ENCODE data around the gene GPR55.

Gene GPR55

GRCh38 chr2:230885463-230886130, 39.4 kb downstream of the GPR55 start:
- in situ Hi-C loops (cut with MboI; ENCODE audit: low sequenced_read_pairs), result no loop called here

DNA sequence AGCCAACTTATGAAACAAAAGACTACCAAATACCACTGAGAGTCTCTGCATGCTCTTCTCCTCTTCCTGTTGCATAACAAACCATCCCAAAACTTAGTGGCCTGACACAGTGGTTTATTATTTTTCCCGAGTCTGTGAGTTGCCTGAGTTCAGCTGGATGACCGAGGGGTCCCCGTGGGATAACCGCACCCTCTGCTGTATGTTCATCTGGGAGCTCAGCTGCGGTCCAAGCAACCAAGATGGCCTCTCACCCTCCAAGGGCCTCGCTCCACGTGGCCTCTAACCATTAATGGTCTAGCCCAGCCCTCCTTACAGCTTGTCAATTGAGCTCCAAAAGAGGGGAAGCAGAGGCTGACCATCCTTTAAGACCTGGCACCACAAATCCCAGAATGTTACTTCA, 43.2 kb downstream of the GPR55 start:
- in situ Hi-C loops (cut with MboI; ENCODE audit: low sequenced_read_pairs), result no loop called here

DNA sequence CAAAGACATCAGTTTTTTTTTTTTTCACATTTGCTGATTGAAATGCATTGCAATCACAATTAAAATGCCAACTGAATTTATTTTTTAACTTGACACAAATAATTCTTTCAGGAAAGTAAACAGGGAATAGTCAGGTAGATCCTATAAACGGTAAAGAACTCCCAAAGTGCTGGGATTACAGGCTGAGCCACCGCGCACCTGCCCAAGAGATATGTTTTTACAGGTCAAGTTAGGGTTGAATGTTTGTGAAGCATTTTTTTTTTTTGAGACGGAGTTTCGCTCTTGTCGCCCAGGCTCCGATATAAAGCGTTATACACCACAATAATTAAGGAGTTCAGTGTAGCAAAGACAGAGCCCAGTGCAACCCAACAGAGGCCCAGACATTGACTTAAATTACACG, 45.2 kb downstream of the GPR55 start:
- in situ Hi-C loops (cut with MboI; ENCODE audit: low sequenced_read_pairs), result no loop called here

DNA sequence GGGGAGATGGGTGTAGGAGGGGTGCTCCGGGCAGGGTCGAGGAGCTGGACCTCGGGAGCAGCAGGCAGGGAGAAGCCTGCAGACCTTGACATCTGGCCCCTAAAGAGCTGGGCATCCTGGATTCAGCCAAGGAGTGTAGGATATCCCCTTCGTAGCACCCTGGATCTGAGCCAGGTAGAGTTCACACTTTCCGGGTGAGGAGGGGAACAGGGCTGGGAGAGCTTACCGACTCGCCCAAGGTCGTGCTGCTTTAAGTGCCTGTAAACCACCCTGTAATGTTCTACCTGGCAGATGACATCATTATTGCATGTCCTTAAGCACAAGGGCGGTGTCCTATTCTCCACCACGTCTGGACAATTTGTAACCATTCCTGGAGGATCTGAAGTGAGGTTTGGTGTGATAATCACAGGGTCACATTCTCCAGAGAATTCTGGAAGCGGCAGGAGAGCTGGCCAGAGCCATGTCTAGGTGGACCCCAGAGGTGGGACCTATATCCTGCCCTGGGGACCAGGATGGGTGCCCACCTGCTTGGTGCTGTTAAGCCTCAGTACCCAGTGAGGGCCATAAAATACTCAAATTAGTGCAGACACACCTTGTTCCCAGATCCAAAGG, 45.7 kb downstream of the GPR55 start:
- in situ Hi-C loops (cut with MboI; ENCODE audit: low sequenced_read_pairs), result no loop called here

- in situ Hi-C loops (cut with MboI; ENCODE audit: low sequenced_read_pairs), result no loop called here
Measured at GRCh38 chr2:230878599-230879188, 46.3 kb downstream of the GPR55 start.

- in situ Hi-C loops (cut with MboI; ENCODE audit: low sequenced_read_pairs), result no loop called here
Measured at GRCh38 chr2:230877759-230878598, 47.1 kb downstream of the GPR55 start.

GRCh38 chr2:230877116-230877758, 47.8 kb downstream of the GPR55 start:
- in situ Hi-C loops (cut with MboI; ENCODE audit: low sequenced_read_pairs), result no loop called here

DNA sequence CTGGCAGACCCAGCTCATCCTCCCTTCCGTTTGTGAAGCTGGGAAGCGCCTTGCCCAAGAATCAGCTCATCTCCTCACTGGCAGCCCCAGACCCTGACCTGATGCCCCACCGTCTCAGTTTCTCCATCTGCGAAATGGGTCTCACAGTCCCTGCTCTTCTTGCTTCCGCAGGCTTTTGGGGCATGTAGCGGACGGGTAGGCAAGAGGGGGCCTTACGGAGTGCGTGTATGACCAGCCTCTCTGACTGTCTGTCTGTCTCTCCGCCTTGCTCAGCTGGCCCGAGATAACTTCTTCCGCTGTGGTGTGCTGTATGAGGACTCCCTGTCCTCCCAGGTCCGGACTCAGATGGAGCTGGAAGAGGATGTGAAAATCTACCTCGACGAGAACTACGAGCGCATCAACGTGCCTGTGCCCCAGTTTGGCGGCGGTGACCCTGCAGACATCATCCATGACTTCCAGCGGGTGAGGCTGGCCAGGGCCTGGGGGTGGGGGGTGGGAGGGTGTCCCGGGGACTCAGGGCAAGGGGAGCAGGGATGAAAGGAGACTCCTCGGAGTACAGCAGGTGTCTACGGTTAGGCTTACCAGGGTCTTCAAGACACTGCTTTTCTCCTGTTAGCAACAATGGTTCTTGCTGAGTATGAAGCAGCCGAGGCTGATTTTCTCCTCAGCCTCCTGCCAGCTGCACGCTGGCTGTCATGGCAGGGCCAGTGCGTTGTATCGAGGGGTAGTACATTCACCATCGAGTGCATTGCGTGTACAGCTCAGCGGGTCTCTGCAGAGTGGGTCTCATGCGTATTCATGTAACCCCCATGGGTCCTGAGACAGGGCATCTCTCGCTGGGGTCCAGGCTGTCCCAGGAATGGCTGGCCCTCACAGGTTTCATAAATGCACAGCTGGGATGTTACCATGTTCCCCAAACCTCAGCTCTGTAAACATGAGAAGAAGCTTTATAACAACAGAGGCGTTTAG, 49.4 kb downstream of the GPR55 start:
- in situ Hi-C loops (cut with MboI; ENCODE audit: low sequenced_read_pairs), result no loop called here

DNA sequence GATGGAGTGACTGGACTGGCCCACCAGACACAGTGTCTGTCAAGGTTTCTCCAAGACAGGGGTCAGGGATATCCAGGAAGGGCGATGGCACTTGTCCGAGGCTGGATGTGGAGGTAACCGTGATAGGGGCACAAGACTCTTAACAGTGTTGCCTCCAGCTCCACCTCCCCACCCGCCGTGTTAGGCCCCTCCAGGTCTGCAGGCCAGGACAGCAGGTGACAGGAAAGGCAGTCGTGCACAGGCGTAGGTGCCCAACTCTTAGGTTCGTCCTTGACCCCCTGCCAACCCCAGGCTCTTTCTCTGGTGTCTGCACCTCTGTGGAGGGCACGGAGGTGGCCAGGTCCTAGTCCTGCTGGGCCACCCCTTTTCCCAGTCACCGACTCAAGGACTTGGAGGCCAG, 50.2 kb downstream of the GPR55 start:
- in situ Hi-C loops (cut with MboI; ENCODE audit: low sequenced_read_pairs), result no loop called here

DNA sequence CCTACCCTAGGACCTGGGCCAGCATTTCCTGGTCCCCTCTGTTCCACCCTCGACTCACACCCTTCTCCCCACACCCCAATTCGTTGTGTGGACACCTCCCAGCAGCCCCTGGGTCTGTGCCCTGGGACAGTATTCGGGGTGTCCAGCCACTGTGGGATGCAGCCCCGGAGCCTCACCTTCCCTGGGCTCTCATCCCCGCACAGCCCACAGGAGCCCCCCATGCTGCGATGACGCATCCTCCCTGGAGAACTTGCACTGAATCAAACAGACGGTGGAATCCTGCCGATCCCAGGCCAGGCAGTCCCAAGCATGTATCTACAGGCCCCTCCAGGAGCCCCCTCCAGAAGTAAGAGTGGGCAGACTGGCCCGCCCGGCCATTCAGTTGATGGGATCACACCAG, 50.6 kb downstream of the GPR55 start:
- in situ Hi-C loops (cut with MboI; ENCODE audit: low sequenced_read_pairs), result no loop called here

GRCh38 chr2:230873661-230874401, 51.2 kb downstream of the GPR55 start:
- in situ Hi-C loops (cut with MboI; ENCODE audit: low sequenced_read_pairs), result no loop called here

GRCh38 chr2:230872968-230873660, 51.9 kb downstream of the GPR55 start:
- in situ Hi-C loops (cut with MboI; ENCODE audit: low sequenced_read_pairs), result no loop called here

- in situ Hi-C loops (cut with MboI; ENCODE audit: low sequenced_read_pairs), result no loop called here
Measured at GRCh38 chr2:230872151-230872967, 52.7 kb downstream of the GPR55 start.

GRCh38 chr2:230871361-230872150, 53.5 kb downstream of the GPR55 start:
- in situ Hi-C loops (cut with MboI; ENCODE audit: low sequenced_read_pairs), result no loop called here

DNA sequence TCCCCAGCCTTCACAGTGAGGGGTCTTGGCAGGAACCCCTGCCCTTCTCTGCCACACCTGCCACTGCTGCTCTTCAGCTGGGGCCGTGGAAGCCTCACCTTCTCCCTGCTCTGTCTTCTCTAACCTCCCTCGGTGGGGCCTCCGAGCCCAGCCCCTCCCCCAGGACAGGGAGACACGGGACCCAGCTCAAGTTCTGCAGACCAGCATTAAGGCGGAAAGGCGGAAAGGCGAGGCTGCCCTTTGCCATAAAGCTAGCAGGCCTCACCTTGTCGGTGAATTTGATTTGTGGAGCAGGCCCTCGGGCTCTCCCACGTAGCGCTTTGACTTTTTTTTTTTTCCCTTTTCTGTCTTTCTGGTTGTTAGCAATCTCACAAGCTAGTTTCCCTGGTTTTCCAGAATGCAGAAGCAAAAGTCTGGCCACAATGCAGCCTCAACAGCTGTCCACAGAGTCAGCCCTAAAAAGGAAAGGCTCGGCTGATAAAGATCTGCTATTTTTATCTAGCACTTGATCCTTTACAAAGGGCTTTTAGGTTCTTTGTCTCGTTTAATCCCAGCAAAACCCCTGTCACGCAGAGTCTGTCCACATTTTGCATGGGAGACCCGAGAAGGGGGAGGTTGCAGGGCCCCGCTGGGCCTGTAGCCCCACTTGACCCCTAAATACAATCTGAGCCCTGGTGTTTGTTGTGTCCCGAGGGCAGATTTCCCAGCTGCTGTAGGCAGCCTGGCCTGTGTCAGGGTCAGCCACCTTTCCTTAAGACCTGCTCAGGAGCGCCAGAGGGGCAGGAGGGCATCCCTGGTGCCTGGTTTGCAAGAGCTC, 54.3 kb downstream of the GPR55 start:
- in situ Hi-C loops (cut with MboI; ENCODE audit: low sequenced_read_pairs), result no loop called here

- in situ Hi-C loops (cut with MboI; ENCODE audit: low sequenced_read_pairs), result no loop called here
Measured at GRCh38 chr2:230869914-230870543, 55.0 kb downstream of the GPR55 start.

All from hTERT RPE-1 (cell line).